CD4-positive, alpha-beta T cell treated with Interferon alpha-2 for 1 hour (primary cell): ENCODE data around the gene PCDHA12.
A peak's percentile ranks its signal among the peaks of the same experiment; 100 is the strongest.
"Not testable (repeated sequence)": the region's sequence is repeated elsewhere in the genome, so short reads cannot be mapped to it uniquely, and the experiment has no call there.

Experiments
- DNase-seq, 2 donors: peaks; one replicate each; pipeline ENCODE4 v3.0.0-alpha.2; 2020 to 2022

The PCDHA12 gene

GRCh38 chr5:140857177-140857986, 17.7 kb upstream of the PCDHA12 start:
- no peak for DNase-seq

DNA sequence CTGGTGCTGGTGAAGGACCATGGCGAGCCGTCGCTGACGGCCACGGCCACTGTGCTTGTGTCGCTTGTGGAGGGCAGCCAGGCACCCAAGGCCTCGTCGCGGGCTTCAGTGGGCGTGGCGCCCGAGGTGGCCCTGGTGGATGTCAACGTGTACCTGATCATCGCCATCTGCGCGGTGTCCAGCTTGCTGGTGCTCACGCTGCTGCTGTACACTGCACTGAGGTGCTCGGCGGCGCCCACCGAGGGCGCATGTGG, 17.2 kb upstream of the PCDHA12 start:
- DNase-seq, result no peak

- DNase-seq, result no peak
These were observed 12.4 kb upstream of the PCDHA12 start for GRCh38 chr5:140862441-140863295.

GRCh38 chr5:140868721-140869554, 6.2 kb upstream of the PCDHA12 start, which contains the start of gene PCDHA11:
TSS of gene PCDHA11 (plus strand) at chr5:140868957. CDS start at chr5:140869104, 147 bp downstream.
- no peak for DNase-seq

- no peak for DNase-seq
These were observed 5.6 kb upstream of the PCDHA12 start for GRCh38 chr5:140869555-140869886.

GRCh38 chr5:140870221-140871201, 4.6 kb upstream of the PCDHA12 start:
- DNase-seq, result no peak

DNA sequence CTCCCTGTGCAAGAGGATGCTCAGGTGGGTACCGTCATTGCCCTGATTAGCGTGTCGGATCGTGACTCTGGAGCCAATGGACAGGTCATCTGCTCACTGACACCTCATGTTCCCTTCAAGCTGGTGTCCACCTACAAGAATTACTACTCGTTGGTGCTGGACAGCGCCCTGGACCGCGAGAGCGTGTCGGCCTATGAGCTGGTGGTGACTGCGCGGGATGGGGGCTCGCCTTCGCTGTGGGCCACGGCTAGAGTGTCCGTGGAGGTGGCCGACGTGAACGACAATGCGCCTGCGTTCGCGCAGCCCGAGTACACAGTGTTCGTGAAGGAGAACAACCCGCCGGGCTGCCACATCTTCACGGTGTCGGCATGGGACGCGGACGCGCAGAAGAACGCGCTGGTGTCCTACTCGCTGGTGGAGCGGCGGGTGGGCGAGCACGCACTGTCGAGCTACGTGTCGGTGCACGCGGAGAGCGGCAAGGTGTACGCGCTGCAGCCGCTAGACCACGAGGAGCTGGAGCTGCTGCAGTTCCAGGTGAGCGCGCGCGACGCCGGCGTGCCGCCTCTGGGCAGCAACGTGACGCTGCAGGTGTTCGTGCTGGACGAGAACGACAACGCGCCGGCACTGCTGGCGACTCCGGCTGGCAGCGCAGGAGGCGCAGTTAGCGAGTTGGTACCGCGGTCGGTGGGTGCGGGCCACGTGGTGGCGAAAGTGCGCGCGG, 1.6 kb downstream of the PCDHA12 start:
- not testable (repeated sequence) for DNase-seq

- DNase-seq, result no peak
These were observed 2.1 kb downstream of the PCDHA12 start for GRCh38 chr5:140877262-140877581.

DNA sequence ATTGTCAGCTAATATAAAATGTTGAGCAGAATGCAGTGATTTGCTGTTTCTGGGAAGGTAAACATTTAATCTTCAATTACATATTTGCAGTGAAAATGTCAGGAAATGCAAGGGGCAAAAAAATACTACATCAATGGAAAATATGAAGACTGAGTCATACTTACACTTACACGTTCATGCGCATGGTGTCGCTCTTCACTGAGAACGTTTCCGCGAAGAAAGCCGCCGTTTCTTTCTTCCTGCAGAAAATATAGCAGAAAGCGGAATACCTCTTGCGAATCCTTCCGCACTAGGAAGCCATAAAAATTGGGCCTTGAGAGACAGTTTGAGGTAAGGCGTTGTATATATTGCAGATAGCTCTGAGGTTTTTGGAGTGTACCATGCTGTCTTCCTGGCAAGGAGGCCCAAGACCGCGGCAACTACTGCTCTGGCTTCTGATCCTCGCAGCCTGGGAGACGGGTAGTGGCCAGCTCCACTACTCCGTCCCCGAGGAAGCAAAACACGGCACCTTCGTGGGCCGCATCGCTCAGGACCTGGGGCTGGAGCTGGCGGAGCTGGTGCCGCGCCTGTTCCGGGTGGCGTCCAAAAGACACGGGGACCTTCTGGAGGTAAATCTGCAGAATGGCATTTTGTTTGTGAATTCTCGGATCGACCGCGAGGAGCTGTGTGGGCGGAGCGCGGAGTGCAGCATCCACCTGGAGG, 6.9 kb downstream of the PCDHA12 start, which contains the start of gene PCDHA13:
TSS of gene PCDHA13 (plus strand) at position 236 of the 702 bp plus-strand sequence. CDS start at position 381, 145 bp downstream.
- DNase-seq, result no peak

- DNase-seq, result no peak
These were observed 7.4 kb downstream of the PCDHA12 start for GRCh38 chr5:140882591-140882899.

DNA sequence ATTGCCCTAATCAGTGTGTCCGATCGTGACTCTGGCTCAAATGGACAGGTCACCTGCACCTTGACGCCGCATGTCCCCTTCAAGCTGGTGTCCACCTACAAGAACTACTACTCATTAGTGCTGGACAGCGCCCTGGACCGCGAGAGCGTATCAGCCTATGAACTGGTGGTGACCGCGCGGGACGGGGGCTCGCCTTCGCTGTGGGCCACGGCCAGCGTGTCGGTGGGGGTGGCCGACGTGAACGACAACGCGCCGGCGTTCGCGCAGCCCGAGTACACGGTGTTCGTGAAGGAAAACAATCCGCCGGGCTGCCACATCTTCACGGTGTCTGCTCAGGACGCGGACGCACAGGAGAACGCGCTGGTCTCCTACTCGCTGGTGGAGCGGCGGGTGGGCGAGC, 8.3 kb downstream of the PCDHA12 start:
- no peak for DNase-seq

- DNase-seq, result no peak
These were observed 9.0 kb downstream of the PCDHA12 start for GRCh38 chr5:140883927-140884697.

DNA sequence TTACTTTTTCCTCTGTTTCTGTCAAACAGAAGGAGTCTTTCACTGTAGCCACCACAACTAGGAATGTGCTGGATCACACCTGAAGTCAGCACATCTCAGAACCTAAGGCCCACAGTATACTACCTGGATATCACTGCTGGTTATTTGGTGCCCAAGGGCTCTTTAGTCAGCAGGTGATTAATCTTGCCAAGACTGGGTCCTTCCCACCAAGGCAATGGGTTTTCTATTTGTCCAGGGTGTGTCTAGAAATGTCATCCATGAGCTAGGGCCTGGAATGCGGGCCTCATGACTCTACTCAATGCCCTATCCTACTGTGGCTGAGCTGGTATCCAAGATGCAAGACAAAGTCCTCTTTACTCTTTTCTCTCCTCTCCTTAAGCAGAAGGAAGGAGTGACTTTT, 41.2 kb downstream of the PCDHA12 start:
- DNase-seq, result no peak

DNA sequence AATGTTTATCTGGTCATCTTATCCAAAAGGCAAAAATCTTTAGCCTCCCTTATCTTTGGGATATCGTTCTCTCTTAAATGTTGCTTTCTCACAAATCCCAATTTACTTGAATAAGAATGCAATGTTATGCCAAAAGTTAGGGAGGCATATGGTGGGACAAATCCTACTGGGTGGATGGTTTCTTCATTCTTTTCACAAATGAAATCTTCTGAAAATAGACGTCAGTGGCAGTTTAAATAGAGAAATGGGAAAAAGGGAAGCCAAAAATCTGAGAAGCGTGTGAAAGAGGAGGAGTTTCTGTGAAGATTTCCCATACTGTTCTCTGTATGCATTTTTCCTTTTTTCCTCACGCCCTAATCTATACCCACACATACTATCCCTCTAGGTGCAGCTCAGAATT, 48.5 kb downstream of the PCDHA12 start:
- DNase-seq, result no peak

DNA sequence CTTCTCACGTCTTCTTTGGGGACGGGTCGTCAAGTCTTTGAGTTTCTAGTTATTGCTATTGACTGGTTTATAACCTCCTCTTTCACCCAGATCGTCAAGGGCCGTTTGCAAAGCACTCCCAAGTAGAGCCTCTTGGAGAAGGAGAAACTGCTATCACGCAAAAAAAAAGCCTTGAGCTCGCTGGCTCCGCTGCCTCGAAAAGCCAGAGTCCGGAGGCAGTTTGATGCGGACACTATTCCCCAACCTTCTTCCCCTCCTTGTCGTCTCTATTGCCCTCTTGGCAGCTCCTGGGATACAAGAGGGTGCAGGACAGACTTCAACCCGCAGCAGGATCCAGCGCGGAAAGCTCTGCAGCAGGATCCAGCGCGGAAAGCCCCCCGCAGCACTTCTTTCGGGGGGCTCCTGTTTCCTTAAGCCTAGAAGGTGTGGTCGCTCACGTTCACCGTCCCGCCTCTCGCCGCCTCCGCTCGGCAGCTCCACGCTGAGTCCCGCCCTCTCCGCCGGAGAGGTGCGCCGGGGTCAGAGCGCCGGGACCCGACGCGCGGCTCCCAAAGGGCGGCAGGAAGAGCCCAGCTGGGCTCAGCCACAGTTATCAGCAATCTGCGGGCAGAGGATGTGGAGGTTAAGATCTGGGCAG, 50.8 kb downstream of the PCDHA12 start, which contains the start of gene PCDHAC1:
TSS of gene PCDHAC1 (plus strand) at position 494 of the 637 bp plus-strand sequence. CDS start 594 bp downstream, outside the sequence.
- no peak for DNase-seq

DNA sequence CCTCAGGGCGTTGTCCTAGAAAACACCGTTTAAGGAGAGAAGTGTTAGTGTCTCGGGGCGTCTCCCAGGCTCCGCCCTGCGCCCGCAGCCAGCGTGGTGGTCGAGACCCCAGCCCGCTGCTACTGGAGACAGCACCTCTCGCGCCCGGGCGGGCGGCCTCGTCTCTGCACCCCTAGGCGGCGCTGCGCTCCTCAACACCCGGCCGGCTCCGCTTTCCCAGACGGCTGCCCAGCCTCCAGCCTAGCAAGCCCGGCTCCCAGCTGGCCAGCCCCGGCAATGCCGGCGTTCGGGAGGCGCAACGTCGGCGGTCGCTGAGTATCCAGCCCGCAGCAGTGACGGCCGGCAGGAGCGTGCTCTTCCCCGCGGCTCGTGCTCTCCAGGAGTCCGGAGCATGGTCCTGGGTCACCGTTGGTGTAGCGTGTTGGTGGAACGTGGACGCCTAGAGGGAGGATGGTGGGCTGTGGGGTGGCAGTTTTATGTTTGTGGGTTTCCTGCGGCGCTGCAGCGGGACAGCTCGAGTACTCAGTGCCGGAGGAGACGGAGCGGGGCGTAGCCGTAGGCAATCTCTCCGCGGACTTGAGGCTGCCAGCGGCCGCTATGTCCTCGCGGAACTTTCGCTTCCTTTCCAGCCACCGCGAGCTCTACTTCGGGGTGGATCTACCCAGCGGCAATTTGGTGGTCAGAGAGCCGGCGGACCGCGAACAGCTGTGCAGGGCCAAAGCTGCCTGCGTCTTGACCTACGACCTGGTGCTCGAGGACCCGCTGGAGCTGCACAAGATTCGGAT, 51.5 kb downstream of the PCDHA12 start:
- peak in 1 of 2 donors; percentile 27 for DNase-seq

DNA sequence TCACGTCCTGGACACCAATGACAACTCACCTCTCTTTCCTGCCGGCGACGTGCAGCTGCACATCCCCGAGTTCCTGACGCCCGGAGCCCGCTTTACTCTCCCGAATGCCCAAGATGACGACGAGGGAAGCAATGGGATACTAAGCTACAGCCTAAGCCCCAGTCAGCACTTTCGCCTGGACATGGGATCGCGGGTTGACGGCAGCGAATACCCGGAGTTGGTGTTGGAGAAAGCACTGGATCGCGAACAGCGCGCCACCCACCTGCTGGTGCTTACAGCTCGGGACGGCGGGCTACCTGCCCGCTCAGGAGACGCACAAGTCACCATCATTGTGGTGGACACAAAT, 52.1 kb downstream of the PCDHA12 start:
- DNase-seq, result no peak
